ENCODE results near the gene SLC31A2.

The SLC31A2 gene

DNA sequence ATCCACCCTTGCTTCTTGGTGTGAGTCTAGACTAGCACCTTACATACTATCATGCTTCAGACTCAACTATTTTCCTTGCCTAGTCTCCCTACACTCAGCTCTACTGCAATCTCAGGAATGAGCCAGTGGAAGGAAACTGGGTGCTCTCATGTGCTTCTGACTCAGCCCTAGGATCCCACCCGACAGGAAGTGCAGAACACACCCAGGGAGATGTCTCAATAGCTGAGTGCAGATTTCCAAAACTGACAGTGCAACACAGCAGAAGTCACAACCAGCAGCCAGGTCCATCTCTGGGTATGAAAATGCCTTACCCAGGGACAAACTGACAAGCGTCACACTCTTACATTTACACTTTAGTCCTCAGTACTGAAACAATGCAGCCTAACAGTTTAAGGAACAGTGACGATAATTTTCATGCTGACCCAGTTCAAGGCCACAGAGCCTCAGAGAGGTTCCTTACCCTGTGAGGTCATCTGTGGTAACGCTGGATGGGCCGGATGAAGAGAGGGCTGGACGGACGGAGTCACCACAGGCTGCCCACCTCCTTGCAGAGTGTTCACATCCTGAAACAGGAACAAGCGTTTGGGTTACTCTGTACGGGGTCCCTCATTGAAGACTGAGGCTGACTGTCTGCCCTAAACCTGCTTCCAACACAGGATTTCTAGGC lies 37.3 kb downstream of the SLC31A2 start:
- no peak for DNase-seq

DNA sequence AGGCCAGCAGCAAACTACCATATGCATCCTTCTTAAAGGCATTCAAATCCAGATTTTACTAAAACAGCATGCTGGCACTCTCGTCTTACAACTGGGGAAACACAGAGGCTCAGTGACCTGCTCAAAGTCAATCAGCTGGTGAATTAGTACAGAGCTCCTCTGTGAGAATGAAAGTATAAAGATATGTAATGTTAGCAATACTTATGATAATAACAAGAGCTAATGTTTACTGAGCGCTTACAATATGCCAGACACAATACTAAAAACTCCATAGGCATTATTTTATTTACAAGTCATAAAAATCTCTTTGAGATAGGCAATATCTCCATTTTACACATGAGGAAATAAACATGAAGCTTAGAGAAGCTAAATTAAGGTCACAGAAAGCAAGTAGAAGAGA lies 41.6 kb downstream of the SLC31A2 start:
- DNase-seq: no peak

DNA sequence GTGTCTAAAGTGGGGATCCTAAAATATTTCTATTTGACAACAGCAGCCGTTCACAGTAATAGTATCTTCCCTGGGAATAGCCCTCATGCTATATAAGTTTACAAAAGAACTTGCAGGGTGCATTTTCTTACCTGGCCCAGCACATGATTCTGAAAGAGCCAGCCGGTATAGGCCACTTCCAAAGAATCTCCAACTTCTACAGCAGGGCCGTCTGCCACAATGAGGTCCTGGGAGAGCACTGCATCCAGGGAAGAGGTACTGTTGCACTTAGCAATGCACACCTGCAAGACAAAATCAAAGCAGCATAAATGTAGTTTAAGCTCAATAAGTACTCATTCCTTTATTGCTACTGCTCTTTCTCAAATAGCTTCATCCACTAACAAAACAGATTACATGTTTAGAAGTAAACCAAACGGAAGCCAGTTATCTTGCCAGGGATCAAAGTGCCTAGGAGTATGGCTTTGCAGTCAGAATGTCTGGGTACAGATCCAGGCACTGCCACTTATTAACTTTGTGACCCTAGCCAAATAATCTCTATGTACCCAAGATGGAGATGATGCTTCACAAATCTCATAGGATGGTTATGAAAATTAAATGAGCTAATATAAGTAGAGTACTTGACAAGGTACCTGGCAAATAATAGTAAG lies 49.0 kb downstream of the SLC31A2 start:
- DNase-seq: no peak

DNA sequence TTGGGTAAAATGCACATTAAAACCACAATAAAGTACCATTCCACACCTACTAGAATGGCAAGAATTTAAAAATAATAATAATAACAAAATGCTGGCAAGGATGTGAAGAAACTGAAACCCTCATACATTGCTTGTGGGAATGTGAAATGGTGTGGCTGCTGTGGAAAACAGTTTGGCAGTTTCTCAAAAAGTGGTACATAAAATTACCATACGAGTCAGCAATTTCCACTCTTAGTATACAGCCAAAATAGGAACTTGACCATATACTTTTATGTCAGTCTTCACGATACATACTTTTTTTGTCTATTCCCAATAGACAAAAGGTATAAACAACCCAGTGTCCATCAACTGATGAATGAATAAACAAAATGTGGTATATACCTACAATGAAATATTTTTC lies 54.6 kb downstream of the SLC31A2 start:
- no peak for DNase-seq

DNA sequence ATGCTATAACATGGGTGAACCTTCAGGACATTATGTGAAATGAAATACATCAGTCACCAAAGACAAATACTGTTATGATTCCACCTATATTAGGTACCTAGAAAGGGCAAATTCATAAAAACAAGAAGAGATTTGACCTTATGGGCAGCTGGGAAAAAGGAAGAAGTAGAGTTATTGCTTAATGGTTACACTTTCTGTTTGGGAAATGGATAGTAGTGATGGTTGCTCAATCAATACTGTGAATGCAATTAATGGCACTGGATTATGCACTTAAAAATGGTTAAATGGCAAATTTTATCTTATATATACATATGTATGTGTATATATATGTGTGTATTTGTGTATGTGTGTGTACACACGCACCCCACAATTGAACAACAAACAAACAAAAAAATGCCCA lies 55.1 kb downstream of the SLC31A2 start:
- no peak for DNase-seq

GRCh38 chr9:113210815-113211214 lies 60.0 kb downstream of the SLC31A2 start:
- no peak for DNase-seq

All from activated CD8-positive, alpha-beta memory T cell treated with anti-CD3 and anti-CD28 coated beads for 24 hours (primary cell).